CD14-positive monocyte (primary cell): ENCODE results near the gene COPB2. TPM values are rescaled to one million over a fixed set of nuclear protein-coding genes. Genes with fewer than 3 reads are reported as not detected.
A peak's percentile ranks its signal among the peaks of the same experiment; 100 is the strongest.

Experiments used
- DNase-seq, 3 donors: peaks; one replicate each; pipeline ENCODE4 v3.0.0-alpha.2; 2011 to 2022
- H2AFZ ChIP-seq: 2 replicates; pipeline ENCODE4 v1.6.0; 2012; ENCODE audit warnings: mild to moderate bottlenecking, low read depth, low read length, inconsistent platforms; ENCODE audit not compliant: insufficient read depth, poor library complexity, severe bottlenecking
- H3K27ac ChIP-seq, 2 donors: 1 replicate in 1 of 2; 2 replicates in 1 of 2; pipeline ENCODE4 v1.5.1; 2012 to 2013; ENCODE audit warnings: low read length in 2 of 2, control low read depth in 1 of 2, inconsistent platforms in 1 of 2, low read depth in 1 of 2, mild to moderate bottlenecking in 1 of 2
- H3K27me3 ChIP-seq, 2 donors: one replicate each; pipeline versions ENCODE4 v1.6.0 to v1.6.1; 2011 to 2013; ENCODE audit warnings: low read length in 2 of 2; ENCODE audit not compliant: control insufficient read depth in 2 of 2, insufficient read depth in 2 of 2
- H3K36me3 ChIP-seq, 2 donors: replicated peaks in 1 of 2; 1 replicate in 1 of 2; 2 replicates in 1 of 2; pipeline versions ENCODE4 v1.5.1 to v1.6.1; 2012 to 2013; ENCODE audit warnings: low read length in 2 of 2, control low read depth in 1 of 2, inconsistent platforms in 1 of 2, mild to moderate bottlenecking in 1 of 2; ENCODE audit not compliant: insufficient read depth in 2 of 2, control insufficient read depth in 1 of 2
- H3K4me1 ChIP-seq, 2 donors: 1 replicate in 1 of 2; 2 replicates in 1 of 2; pipeline versions ENCODE4 v1.5.1 to v1.6.1; 2012 to 2013; ENCODE audit warnings: low read length in 2 of 2, control low read depth in 1 of 2, inconsistent platforms in 1 of 2, mild to moderate bottlenecking in 1 of 2, moderate library complexity in 1 of 2; ENCODE audit not compliant: insufficient read depth in 2 of 2, control insufficient read depth in 1 of 2
- H3K4me2 ChIP-seq: replicated peaks from 2 replicates; pipeline ENCODE3; 2012; ENCODE audit warnings: low read length, moderate library complexity, mild to moderate bottlenecking; ENCODE audit not compliant: poor library complexity, severe bottlenecking; ENCODE audit errors: extremely low read depth
- H3K4me3 ChIP-seq, 3 experiments: fragments of 200-600 bp in 1 of 3; sonication (generic) in 1 of 3; replicated peaks in 1 of 3; 1 replicate in 2 of 3; 2 replicates in 1 of 3; pipeline ENCODE4 v1.5.1; 2011 to 2013; ENCODE audit warnings: low read length in 3 of 3, mild to moderate bottlenecking in 3 of 3, control low read depth in 2 of 3, low read depth in 2 of 3, inconsistent platforms in 1 of 3, moderate library complexity in 1 of 3
- H3K79me2 ChIP-seq: 2 replicates; pipeline ENCODE4 v1.6.0; 2012; ENCODE audit warnings: mild to moderate bottlenecking, control low read depth, inconsistent platforms, low read length, moderate library complexity; ENCODE audit not compliant: insufficient read depth
- H3K9ac ChIP-seq: 2 replicates; pipeline ENCODE4 v1.6.0; 2017; ENCODE audit warnings: low read length, mild to moderate bottlenecking; ENCODE audit not compliant: insufficient read depth, poor library complexity, severe bottlenecking
- H3K9me3 ChIP-seq, 2 donors: replicated peaks in 1 of 2; 1 replicate in 1 of 2; 2 replicates in 1 of 2; pipeline versions ENCODE4 v1.5.1 to v1.6.1; 2012 to 2013; ENCODE audit warnings: low read length in 2 of 2, control low read depth in 1 of 2; ENCODE audit not compliant: control insufficient read depth in 1 of 2, insufficient read depth in 1 of 2
- H4K20me1 ChIP-seq: 2 replicates; pipeline ENCODE4 v1.6.0; 2012; ENCODE audit warnings: mild to moderate bottlenecking, low read length, control low read depth, moderate library complexity; ENCODE audit not compliant: insufficient read depth
- H3K27ac Mint-ChIP-seq, 7 donors: one replicate each; pipeline ENCODE4 v1.8.0; 2020; ENCODE audit warnings: mild to moderate bottlenecking in 7 of 7, mixed read lengths in 7 of 7, moderate library complexity in 6 of 7, inconsistent platforms in 2 of 7
- H3K27me3 Mint-ChIP-seq, 3 donors: one replicate each; pipeline ENCODE4 v1.8.0; 2021 to 2022; ENCODE audit warnings: low read depth in 3 of 3, mild to moderate bottlenecking in 3 of 3, mixed read lengths in 3 of 3, moderate library complexity in 3 of 3, inconsistent platforms in 1 of 3
- H3K36me3 Mint-ChIP-seq, 2 donors: one replicate each; pipeline ENCODE4 v1.8.0; 2020; ENCODE audit warnings: mixed read lengths in 2 of 2, inconsistent platforms in 1 of 2, mild to moderate bottlenecking in 1 of 2
- H3K4me1 Mint-ChIP-seq: one replicate; pipeline ENCODE4 v1.8.0; 2020; ENCODE audit warnings: mild to moderate bottlenecking, mixed read lengths
- H3K4me3 Mint-ChIP-seq, 2 donors: one replicate each; pipeline ENCODE4 v1.8.0; 2020; ENCODE audit warnings: mild to moderate bottlenecking in 2 of 2, mixed read lengths in 2 of 2, moderate library complexity in 1 of 2
- H3K9me3 Mint-ChIP-seq, 7 donors: one replicate each; pipeline ENCODE4 v1.8.0; 2020 to 2022; ENCODE audit warnings: mixed read lengths in 7 of 7, mild to moderate bottlenecking in 6 of 7, moderate library complexity in 6 of 7, inconsistent platforms in 2 of 7
- WGBS: methylation state at CpG from one replicate; pipeline ENCODE4 v1.1.5; 2013; ENCODE audit warnings: missing lambda C conversion rate; ENCODE audit not compliant: insufficient coverage; 5-methylcytosine and 5-hydroxymethylcytosine counted together
- intact Hi-C, 2 donors: fragments of 100-400 bp; cut with micrococcal nuclease; formaldehyde crosslinking; loops; one replicate each; pipeline versions ENCODE4 v1.15.0 to v1.15.1; 2023
- polyA plus RNA-seq, 3 donors: library from polyadenylated mRNA; depleted of rRNA in 1 of 3; unstranded in 2 of 3; stranded (reverse) in 1 of 3; fragments of 300-500 nt in 2 of 3; fragments of >200 nt in 1 of 3; fragmentation: Illumina TruSeq in 2 of 3; gene quantifications; 1 replicate in 2 of 3; 2 replicates in 1 of 3; pipeline ENCODE4 v1.2.3, GENCODE V29; 2012 to 2021
- TF ChIP-seq, protein P1 (sequence below): fragments of 200-600 bp; IDR thresholded peaks from one replicate; pipeline ENCODE4 v1.8.0; 2022; ENCODE audit warnings: antibody characterized with exemption, mild to moderate bottlenecking

The COPB2 gene
- polyA plus RNA-seq, 3 donors: 22.6 to 95.6 (median 76.9) TPM

DNA sequence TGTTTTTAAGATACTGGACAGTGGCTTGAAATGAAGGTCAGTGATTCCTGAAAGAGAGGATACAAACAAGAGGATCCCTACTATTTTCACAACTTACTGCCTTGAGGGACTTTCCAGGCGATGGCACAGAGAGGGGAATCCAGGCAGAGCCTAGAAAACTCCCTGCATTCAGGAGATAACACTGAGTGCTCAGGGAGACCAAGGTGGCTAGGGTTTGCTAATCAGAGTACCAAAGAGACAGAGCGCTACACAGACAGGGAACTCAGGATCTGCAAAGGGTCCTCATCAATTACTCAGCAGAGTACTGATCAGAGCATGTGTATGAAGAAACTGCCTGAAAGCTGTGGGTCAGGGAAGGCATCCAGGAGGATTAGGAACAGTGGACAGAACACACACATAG is 57.4 kb downstream of the COPB2 start:
- H4K20me1 ChIP-seq: no peaks in the 10 kb centered on the region
- no peak overlapping the region for H3K4me2 ChIP-seq
- TF ChIP-seq, protein P1, sequence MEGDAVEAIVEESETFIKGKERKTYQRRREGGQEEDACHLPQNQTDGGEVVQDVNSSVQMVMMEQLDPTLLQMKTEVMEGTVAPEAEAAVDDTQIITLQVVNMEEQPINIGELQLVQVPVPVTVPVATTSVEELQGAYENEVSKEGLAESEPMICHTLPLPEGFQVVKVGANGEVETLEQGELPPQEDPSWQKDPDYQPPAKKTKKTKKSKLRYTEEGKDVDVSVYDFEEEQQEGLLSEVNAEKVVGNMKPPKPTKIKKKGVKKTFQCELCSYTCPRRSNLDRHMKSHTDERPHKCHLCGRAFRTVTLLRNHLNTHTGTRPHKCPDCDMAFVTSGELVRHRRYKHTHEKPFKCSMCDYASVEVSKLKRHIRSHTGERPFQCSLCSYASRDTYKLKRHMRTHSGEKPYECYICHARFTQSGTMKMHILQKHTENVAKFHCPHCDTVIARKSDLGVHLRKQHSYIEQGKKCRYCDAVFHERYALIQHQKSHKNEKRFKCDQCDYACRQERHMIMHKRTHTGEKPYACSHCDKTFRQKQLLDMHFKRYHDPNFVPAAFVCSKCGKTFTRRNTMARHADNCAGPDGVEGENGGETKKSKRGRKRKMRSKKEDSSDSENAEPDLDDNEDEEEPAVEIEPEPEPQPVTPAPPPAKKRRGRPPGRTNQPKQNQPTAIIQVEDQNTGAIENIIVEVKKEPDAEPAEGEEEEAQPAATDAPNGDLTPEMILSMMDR: no peak
- peaks cover 0 to 2% of the 10 kb centered on the region in 2 donors for H3K27me3 ChIP-seq
- Mint-ChIP-seq H3K27ac (no peak overlapping the region), H3K27me3 (peaks cover 2 to 19% (median 10%) of the 10 kb centered on the region in 3 donors), H3K4me3 (no peak overlapping the region), H3K9me3 (no peaks in the 10 kb centered on the region), H3K36me3 (no peaks in the 10 kb centered on the region), H3K4me1 (peaks cover 8% of the 10 kb centered on the region)
- H3K79me2 ChIP-seq: no peaks in the 10 kb centered on the region
- no peak overlapping the region for H3K4me3 ChIP-seq
- 100% methylated on average over 2 of the region's 2 CpGs for WGBS
- no peak overlapping the region for H3K27ac ChIP-seq
- no peaks in the 10 kb centered on the region for H3K9me3 ChIP-seq
- no peaks in the 10 kb centered on the region for H3K36me3 ChIP-seq
- no peak overlapping the region for H3K9ac ChIP-seq
- H2AFZ ChIP-seq: no peak overlapping the region
- DNase-seq: no peak
- intact Hi-C loops: no loop called here
- peaks cover 0 to 7% of the 10 kb centered on the region in 2 donors for H3K4me1 ChIP-seq

DNA sequence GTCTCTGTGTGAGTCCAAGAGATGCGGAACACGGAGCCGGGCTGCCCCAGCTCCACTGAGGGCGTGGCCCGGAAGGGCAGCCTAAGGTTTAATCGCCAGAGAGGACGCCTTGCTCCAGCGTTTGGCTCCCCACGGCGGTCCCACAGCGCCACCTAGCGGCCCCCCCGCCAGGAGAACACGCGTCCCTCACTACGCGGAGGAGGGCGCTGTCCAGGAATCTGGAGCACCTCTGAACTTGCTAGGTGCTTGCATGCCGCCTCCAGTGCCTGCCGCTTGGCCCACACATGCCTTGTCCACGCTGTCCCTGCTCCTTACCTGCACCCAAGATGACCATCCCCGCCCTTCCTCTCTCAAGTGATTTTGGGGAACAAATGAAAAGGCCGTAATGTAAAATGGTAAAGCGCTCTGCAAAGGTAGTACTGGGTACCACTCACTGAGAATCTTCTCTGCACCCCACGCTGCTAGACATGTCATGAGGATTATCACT is 60.0 kb downstream of the COPB2 start:
- under 1% methylated on average over 18 of the region's 25 CpGs for WGBS
- H3K27ac Mint-ChIP-seq: no peak overlapping the region
- no peaks in the 10 kb centered on the region for H3K9me3 Mint-ChIP-seq

More for the DNA sequence above, 60.0 kb downstream of the COPB2 start:
- no peaks in the 10 kb centered on the region for H3K36me3 Mint-ChIP-seq
- peak overlapping the region; percentile 72 for H2AFZ ChIP-seq
- TF ChIP-seq, protein P1: peak; percentile 100
- no peaks in the 10 kb centered on the region for H3K36me3 ChIP-seq
- H4K20me1 ChIP-seq: no peaks in the 10 kb centered on the region
- intact Hi-C loops: loop anchor here (2.0 to 5.0 kb wide), 3 partner anchors 217 to 393 kb away; no protein-coding TSS in a partner anchor
- H3K4me2 ChIP-seq: peak overlapping the region; percentile 51
- peaks cover 8% of the 10 kb centered on the region for H3K4me1 Mint-ChIP-seq
- H3K79me2 ChIP-seq: no peaks in the 10 kb centered on the region
- peaks cover 0 to 2% of the 10 kb centered on the region in 2 donors for H3K27me3 ChIP-seq
- peak; percentile 80 to 86 (median 82) for DNase-seq
- H3K27me3 Mint-ChIP-seq: peaks cover 2 to 20% (median 10%) of the 10 kb centered on the region in 3 donors
- no peak overlapping the region for H3K27ac ChIP-seq
- H3K9ac ChIP-seq: no peak overlapping the region
- peak overlapping the region in 1 of 3 experiments; percentile 37 for H3K4me3 ChIP-seq
- H3K4me1 ChIP-seq: peaks cover 0 to 7% of the 10 kb centered on the region in 2 donors
- no peaks in the 10 kb centered on the region for H3K9me3 ChIP-seq
- peak overlapping the region in 1 of 2 donors; percentile 65 for H3K4me3 Mint-ChIP-seq
